HUES48 (cell line): ENCODE data around the gene CYP19A1.
A peak's percentile ranks its signal among the peaks of the same experiment; 100 is the strongest.
"Not testable (repeated sequence)": the region's sequence is repeated elsewhere in the genome, so short reads cannot be mapped to it uniquely, and the experiment has no call there.

Experiments used
- H3K27ac ChIP-seq: one replicate; pipeline ENCODE4 v1.7.0; 2013; ENCODE audit warnings: low read depth, low read length, inconsistent platforms
- H3K27me3 ChIP-seq: 2 replicates; pipeline ENCODE4 v1.6.1; 2013; ENCODE audit warnings: mild to moderate bottlenecking, low read length; ENCODE audit not compliant: control insufficient read depth, insufficient read depth
- H3K36me3 ChIP-seq: 2 replicates; pipeline ENCODE4 v1.6.1; 2013; ENCODE audit warnings: low read length; ENCODE audit not compliant: control insufficient read depth, insufficient read depth
- H3K4me1 ChIP-seq: 2 replicates; pipeline ENCODE4 v1.6.1; 2013; ENCODE audit warnings: mild to moderate bottlenecking, low read length; ENCODE audit not compliant: control insufficient read depth, insufficient read depth
- H3K4me3 ChIP-seq: 2 replicates; pipeline ENCODE4 v1.5.1; 2013; ENCODE audit warnings: mild to moderate bottlenecking, low read depth, low read length
- H3K9ac ChIP-seq: 2 replicates; pipeline ENCODE4 v1.6.1; 2013; ENCODE audit warnings: mild to moderate bottlenecking, low read depth, low read length, moderate library complexity
- H3K9me3 ChIP-seq: 2 replicates; pipeline ENCODE4 v1.6.1; 2013; ENCODE audit warnings: low read length; ENCODE audit not compliant: control insufficient read depth, insufficient read depth

Gene CYP19A1

GRCh38 chr15:51274956-51275355, 63.4 kb downstream of the CYP19A1 start:
- Histone ChIP-seq H3K4me1 (no peaks in the 10 kb centered on the region; the same call in 1 of the 2 replicates), H3K27ac (no peak overlapping the region), H3K27me3 (no peaks in the 10 kb centered on the region; the same call in 1 of the 2 replicates), H3K9me3 (no peaks in the 10 kb centered on the region), H3K9ac (no peak overlapping the region), H3K36me3 (no peaks in the 10 kb centered on the region), H3K4me3 (no peak overlapping the region)

- no peaks in the 10 kb centered on the region for H3K36me3 ChIP-seq
- no peak overlapping the region for H3K9ac ChIP-seq
- peaks cover 6% of the 10 kb centered on the region; the same call in 1 of the 2 replicates for H3K4me1 ChIP-seq
- H3K4me3 ChIP-seq: no peak overlapping the region
- H3K27me3 ChIP-seq: peaks cover 30% of the 10 kb centered on the region
- no peak overlapping the region for H3K27ac ChIP-seq
- H3K9me3 ChIP-seq: no peaks in the 10 kb centered on the region
Observed at GRCh38 chr15:51270706-51271105, 67.7 kb downstream of the CYP19A1 start.

- Histone ChIP-seq H3K9me3 (no peaks in the 10 kb centered on the region), H3K9ac (no peak overlapping the region), H3K4me3 (no peak overlapping the region), H3K27ac (no peak overlapping the region), H3K4me1 (peaks cover 6% of the 10 kb centered on the region; the same call in 1 of the 2 replicates), H3K27me3 (peaks cover 36% of the 10 kb centered on the region), H3K36me3 (no peaks in the 10 kb centered on the region)
Observed at GRCh38 chr15:51269496-51269895, 68.9 kb downstream of the CYP19A1 start.

- Histone ChIP-seq H3K4me3 (peak overlapping the region; percentile 63), H3K9ac (no peak overlapping the region; the same call in 1 of the 2 replicates), H3K4me1 (peaks cover 6% of the 10 kb centered on the region; the same call in 1 of the 2 replicates), H3K27me3 (peaks cover 36% of the 10 kb centered on the region), H3K9me3 (peaks cover 1% of the 10 kb centered on the region; the same call in 1 of the 2 replicates), H3K27ac (no peak overlapping the region), H3K36me3 (no peaks in the 10 kb centered on the region)
Observed at GRCh38 chr15:51267703-51268083, 70.7 kb downstream of the CYP19A1 start.

- peak overlapping the region; percentile 63 for H3K4me3 ChIP-seq
- H3K4me1 ChIP-seq: peaks cover 6% of the 10 kb centered on the region; the same call in 1 of the 2 replicates
- peaks cover 36% of the 10 kb centered on the region for H3K27me3 ChIP-seq
- H3K9ac ChIP-seq: no peak overlapping the region; the same call in 1 of the 2 replicates
- H3K27ac ChIP-seq: no peak overlapping the region
- H3K36me3 ChIP-seq: no peaks in the 10 kb centered on the region
- peaks cover 6% of the 10 kb centered on the region; the same call in 1 of the 2 replicates for H3K9me3 ChIP-seq
Observed at GRCh38 chr15:51267051-51267702, 71.2 kb downstream of the CYP19A1 start.

- Histone ChIP-seq H3K4me1 (peaks cover 6% of the 10 kb centered on the region; the same call in 1 of the 2 replicates), H3K9me3 (peaks cover 6% of the 10 kb centered on the region), H3K27me3 (peaks cover 36% of the 10 kb centered on the region), H3K27ac (no peak overlapping the region), H3K4me3 (peak overlapping the region; percentile 63), H3K36me3 (no peaks in the 10 kb centered on the region), H3K9ac (no peak overlapping the region)
Observed at GRCh38 chr15:51266656-51267050, 71.7 kb downstream of the CYP19A1 start.

GRCh38 chr15:51265037-51265555, 73.3 kb downstream of the CYP19A1 start:
- Histone ChIP-seq H3K4me1 (peaks cover 6% of the 10 kb centered on the region; the same call in 1 of the 2 replicates), H3K9me3 (peaks cover 11% of the 10 kb centered on the region), H3K27me3 (peaks cover 36% of the 10 kb centered on the region), H3K27ac (no peak overlapping the region), H3K36me3 (no peaks in the 10 kb centered on the region), H3K9ac (no peak overlapping the region), H3K4me3 (no peak overlapping the region)

- Histone ChIP-seq H3K36me3 (no peaks in the 10 kb centered on the region), H3K4me3 (no peak overlapping the region), H3K4me1 (peaks cover 6% of the 10 kb centered on the region; the same call in 1 of the 2 replicates), H3K9ac (no peak overlapping the region), H3K27ac (no peak overlapping the region), H3K27me3 (peaks cover 36% of the 10 kb centered on the region), H3K9me3 (peaks cover 11% of the 10 kb centered on the region)
Observed at GRCh38 chr15:51263726-51264125, 74.7 kb downstream of the CYP19A1 start.

GRCh38 chr15:51263116-51263515, 75.3 kb downstream of the CYP19A1 start:
- Histone ChIP-seq H3K9me3 (peaks cover 11% of the 10 kb centered on the region), H3K27ac (no peak overlapping the region), H3K4me3 (no peak overlapping the region), H3K27me3 (peaks cover 30% of the 10 kb centered on the region), H3K36me3 (no peaks in the 10 kb centered on the region), H3K4me1 (peaks cover 6% of the 10 kb centered on the region; the same call in 1 of the 2 replicates), H3K9ac (no peak overlapping the region)

- no peaks in the 10 kb centered on the region for H3K36me3 ChIP-seq
- H3K27ac ChIP-seq: no peak overlapping the region
- no peak overlapping the region for H3K4me3 ChIP-seq
- H3K9me3 ChIP-seq: peaks cover 11% of the 10 kb centered on the region
- H3K9ac ChIP-seq: no peak overlapping the region
- peaks cover 6% of the 10 kb centered on the region; the same call in 1 of the 2 replicates for H3K4me1 ChIP-seq
- peaks cover 24% of the 10 kb centered on the region for H3K27me3 ChIP-seq
Observed at GRCh38 chr15:51262463-51262862, 75.9 kb downstream of the CYP19A1 start.

- H3K4me3 ChIP-seq, H3K36me3 ChIP-seq, H3K4me1 ChIP-seq, H3K27ac ChIP-seq, H3K9ac ChIP-seq: not testable (repeated sequence)
- H3K27me3 ChIP-seq: peaks cover 10% of the 10 kb centered on the region
- H3K9me3 ChIP-seq: peaks cover 11% of the 10 kb centered on the region
Observed at GRCh38 chr15:51261113-51261512, 77.3 kb downstream of the CYP19A1 start.
